GM12864 (cell line): Measurements from ENCODE around the gene GADD45GIP1.
"Not testable (repeated sequence)": the region's sequence is repeated elsewhere in the genome, so short reads cannot be mapped to it uniquely, and the experiment has no call there.

ENCODE experiments used
- DNase-seq: peaks from one replicate; pipeline ENCODE4 v3.0.0-alpha.2; 2011; ENCODE audit warnings: low read depth
- H3K4me3 ChIP-seq: 2 replicates; pipeline ENCODE4 v1.5.1; 2011; ENCODE audit warnings: mild to moderate bottlenecking, low read depth, low read length, control low read depth
- CTCF ChIP-seq: IDR thresholded peaks from 2 replicates; pipeline ENCODE4 v1.5.1; 2011; ENCODE audit warnings: low read depth, mild to moderate bottlenecking, moderate library complexity, low read length, control low read depth, inconsistent platforms; ENCODE audit errors: missing control alignments

The GADD45GIP1 gene

DNA sequence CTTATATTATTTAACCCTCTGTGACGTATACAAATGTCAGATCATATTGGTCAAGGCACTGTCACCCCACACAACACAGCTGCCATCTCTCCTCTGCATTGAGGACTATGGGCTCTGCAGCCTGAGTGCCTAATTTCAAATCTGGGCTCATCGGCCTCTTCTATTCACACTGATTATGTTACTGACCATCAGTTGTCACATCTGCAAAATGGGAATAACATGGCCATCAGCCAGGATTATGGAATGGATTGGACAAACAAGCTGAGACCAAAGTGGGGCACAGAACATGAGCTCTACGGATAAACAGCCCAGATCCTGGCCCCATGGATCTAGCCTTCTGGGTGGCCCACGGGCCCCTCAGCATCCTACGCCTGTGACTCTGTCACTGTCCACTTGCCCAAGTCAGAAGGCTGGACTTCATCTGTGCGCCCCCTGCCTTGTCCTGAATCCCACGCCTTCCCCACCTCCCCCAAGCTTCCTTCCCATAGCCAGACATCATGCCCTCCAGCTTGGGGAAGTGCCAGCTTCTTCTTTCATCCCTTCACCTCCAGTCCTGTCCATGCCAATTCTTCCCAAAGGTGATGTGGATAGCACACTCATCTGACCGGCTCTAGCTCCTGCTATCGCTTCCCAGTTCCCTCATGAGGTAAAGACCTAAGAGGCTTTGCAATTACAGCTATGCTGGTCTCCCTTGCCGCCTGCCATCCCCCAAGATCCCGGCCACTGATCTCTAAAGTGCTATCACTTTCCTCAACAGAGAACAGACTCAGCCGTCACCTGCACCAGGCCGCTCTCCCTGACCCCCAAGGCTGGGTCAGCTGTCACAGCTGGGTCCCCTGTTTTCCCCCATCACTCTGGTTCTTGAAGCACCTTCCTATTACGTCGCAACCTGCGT, 24.4 kb downstream of the GADD45GIP1 start:
- peak overlapping the region; percentile 83 for H3K4me3 ChIP-seq
- DNase-seq, result no peak
- TF ChIP-seq CTCF, result no peak

- peak; percentile 16 for TF ChIP-seq CTCF
- no peak for DNase-seq
- no peak overlapping the region for H3K4me3 ChIP-seq
Measured at GRCh38 chr19:12930002-12930645, 26.9 kb downstream of the GADD45GIP1 start.

- TF ChIP-seq CTCF, result no peak
- H3K4me3 ChIP-seq, result no peak overlapping the region
- DNase-seq, result no peak
Measured at GRCh38 chr19:12924621-12925310, 32.3 kb downstream of the GADD45GIP1 start.

GRCh38 chr19:12922959-12923358, 34.1 kb downstream of the GADD45GIP1 start:
- no peak for TF ChIP-seq CTCF
- DNase-seq, result no peak
- H3K4me3 ChIP-seq, result no peak overlapping the region

DNA sequence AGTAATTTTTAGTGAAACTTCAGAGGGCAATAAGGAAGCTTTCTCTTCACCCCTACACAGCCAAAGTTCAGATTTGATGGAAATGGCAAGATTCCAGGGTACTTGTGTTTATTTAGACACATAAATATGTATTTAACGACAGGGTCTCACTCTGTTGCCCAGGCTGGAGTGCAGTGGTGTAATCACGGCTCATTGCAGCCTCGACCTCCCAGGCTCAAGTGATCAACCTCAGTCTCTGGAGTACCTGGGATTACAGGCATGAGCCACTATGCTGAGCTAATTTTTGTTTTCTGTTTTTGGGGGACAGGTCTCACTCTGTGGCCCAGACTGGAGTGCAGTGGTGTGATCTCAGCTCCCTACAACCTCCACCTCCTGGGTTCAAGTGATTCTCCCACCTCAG, 36.0 kb downstream of the GADD45GIP1 start:
- no peak overlapping the region for H3K4me3 ChIP-seq
- no peak for TF ChIP-seq CTCF
- DNase-seq, result no peak

DNA sequence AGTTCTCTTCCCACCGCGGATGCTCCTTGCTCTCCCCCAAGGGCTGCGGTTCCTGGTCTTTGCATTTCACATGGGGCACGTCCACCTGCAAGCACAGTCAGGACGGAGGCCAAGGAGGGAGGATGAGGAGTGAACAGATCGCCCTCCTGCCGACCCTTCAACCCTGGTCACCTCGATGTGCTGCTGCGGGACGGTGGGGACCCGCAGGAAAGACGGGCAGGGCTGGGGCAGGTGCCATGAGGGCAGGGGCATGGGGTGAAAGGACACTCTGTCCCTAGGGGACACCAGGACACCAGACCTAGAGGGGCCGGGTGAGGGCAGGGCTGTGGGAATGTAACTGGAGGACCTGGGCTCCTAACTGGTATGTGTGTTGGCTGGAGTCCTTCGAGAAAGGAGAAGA, 38.8 kb downstream of the GADD45GIP1 start:
- no peak for DNase-seq
- TF ChIP-seq CTCF, result no peak
- no peak overlapping the region for H3K4me3 ChIP-seq

- DNase-seq, H3K4me3 ChIP-seq: not testable (repeated sequence)
Measured at GRCh38 chr19:12915860-12916259, 41.2 kb downstream of the GADD45GIP1 start.
